HCT116 (cell line): ENCODE results near the gene SYCP2. TPM values are rescaled to one million over a fixed set of nuclear protein-coding genes. Genes with fewer than 3 reads are reported as not detected.

Experiments
- ATAC-seq: fragments of 200-7000 bp; cut with Tn5 transposase; 2 replicates; pipeline ENCODE4 v1.9.1; 2020; ENCODE audit warnings: mild to moderate bottlenecking, moderate library complexity
- BruUV-seq: library from RNA; stranded (reverse); fragments of 400-500 nt; replicated peaks from 2 replicates; lab custom pipeline; 2021; lab: Mats Ljungman, UMichigan
- CTCF ChIA-PET: fragments of 300-600 bp; sonication (Branson Sonifier 250); formaldehyde crosslinking; loops from one replicate; lab custom pipeline; 2021; ENCODE audit warnings: antibody characterized with exemption; lab: Charles Lee
- POLR2A ChIA-PET: fragments of 300-600, 350-600 bp; sonication (Branson Sonifier 250); formaldehyde crosslinking; loops from one replicate; lab custom pipeline; 2021; ENCODE audit warnings: antibody characterized with exemption; lab: Charles Lee
- RAD21 ChIA-PET, 2 experiments: fragments of 300-600 bp; sonication (Branson Sonifier 250); formaldehyde crosslinking; loops; one replicate each; lab custom pipeline; 2023; ENCODE audit warnings: low total read pairs in 2 of 2; ENCODE audit not compliant: uncharacterized antibody in 2 of 2, unreplicated experiment in 2 of 2, low non-redundant PET in 1 of 2; lab: Charles Lee
- DNase-seq: peaks from one replicate; pipeline ENCODE4 v3.0.0-alpha.2; 2010; ENCODE audit warnings: low read depth, low spot score
- H2AFZ ChIP-seq: fragments of 200-600 bp; shearing (Covaris generic), sonication (generic); 2 replicates; pipeline ENCODE4 v1.6.1; 2017; ENCODE audit warnings: low read depth, mixed run types, mixed read lengths, antibody characterized with exemption, low read length; ENCODE audit not compliant: poor library complexity, severe bottlenecking
- H3K27ac ChIP-seq: 2 replicates; pipeline ENCODE4 v1.5.1; 2012; ENCODE audit warnings: low read depth, low read length
- H3K27me3 ChIP-seq: fragments of 200-600 bp; sonication (generic); 2 replicates; pipeline ENCODE4 v1.6.1; 2016; ENCODE audit warnings: mixed run types, low read length, mixed read lengths; ENCODE audit not compliant: insufficient read depth
- H3K36me3 ChIP-seq, 2 experiments: fragments of 200-500 bp in 1 of 2; fragments of 200-600 bp in 1 of 2; sonication (Bioruptor generic) in 1 of 2; sonication (generic) in 1 of 2; 2 replicates each; pipeline versions ENCODE4 v1.5.1 to v1.6.1; 2014 to 2016; ENCODE audit warnings: low read length in 2 of 2, inconsistent platforms in 1 of 2, mixed read lengths in 1 of 2, mixed run types in 1 of 2; ENCODE audit not compliant: insufficient read depth in 2 of 2, control insufficient read depth in 1 of 2
- H3K4me1 ChIP-seq, 2 experiments: fragments of 200-600 bp in 1 of 2; sonication (generic) in 1 of 2; 2 replicates each; pipeline versions ENCODE4 v1.5.1 to v1.6.1; 2012 to 2017; ENCODE audit warnings: low read length in 2 of 2, inconsistent platforms in 1 of 2, mild to moderate bottlenecking in 1 of 2, mixed read lengths in 1 of 2, mixed run types in 1 of 2, moderate library complexity in 1 of 2; ENCODE audit not compliant: insufficient read depth in 2 of 2, control insufficient read depth in 1 of 2
- H3K4me2 ChIP-seq: fragments of 200-600 bp; sonication (generic); 2 replicates; pipeline ENCODE4 v1.6.1; 2017; ENCODE audit warnings: mixed run types, low read length, mixed read lengths
- H3K4me3 ChIP-seq, 2 experiments: fragments of 200-600 bp in 1 of 2; sonication (generic) in 1 of 2; replicated peaks in 1 of 2; 2 replicates each; pipeline ENCODE4 v1.5.1; 2011 to 2016; ENCODE audit warnings: low read length in 2 of 2, control low read depth in 1 of 2, low read depth in 1 of 2, mild to moderate bottlenecking in 1 of 2, mixed read lengths in 1 of 2, mixed run types in 1 of 2
- H3K79me2 ChIP-seq: fragments of 200-600 bp; sonication (generic); 2 replicates; pipeline ENCODE4 v1.6.1; 2017; ENCODE audit warnings: mild to moderate bottlenecking, mixed run types, low read length, moderate library complexity, mixed read lengths; ENCODE audit not compliant: insufficient read depth
- H3K9ac ChIP-seq: fragments of 200-600 bp; sonication (generic); 2 replicates; pipeline ENCODE4 v1.6.1; 2016; ENCODE audit warnings: low read length, mixed read lengths
- H3K9me2 ChIP-seq: fragments of 200-600 bp; sonication (generic), shearing (Covaris generic); 2 replicates; pipeline ENCODE4 v1.6.1; 2017; ENCODE audit warnings: mixed run types, mild to moderate bottlenecking, moderate library complexity; ENCODE audit not compliant: insufficient read depth
- H3K9me3 ChIP-seq, 2 experiments: fragments of 200-500 bp in 1 of 2; fragments of 200-600 bp in 1 of 2; sonication (Bioruptor generic) in 1 of 2; sonication (generic) in 1 of 2; 2 replicates each; pipeline ENCODE4 v1.6.1; 2014 to 2017; ENCODE audit warnings: low read length in 2 of 2, mixed read lengths in 2 of 2, inconsistent platforms in 1 of 2, low read depth in 1 of 2, mild to moderate bottlenecking in 1 of 2, mixed run types in 1 of 2, moderate library complexity in 1 of 2; ENCODE audit not compliant: control insufficient read depth in 1 of 2, insufficient read depth in 1 of 2
- H4K20me1 ChIP-seq: fragments of 200-600 bp; sonication (generic), shearing (Covaris generic); 2 replicates; pipeline ENCODE4 v1.6.1; 2017; ENCODE audit warnings: mixed run types, mild to moderate bottlenecking, moderate library complexity; ENCODE audit not compliant: insufficient read depth
- CBX3 ChIP-seq: IDR thresholded peaks from 2 replicates; pipeline ENCODE4 v1.6.1; 2012; ENCODE audit warnings: low read depth
- CEBPB ChIP-seq: IDR thresholded peaks from 2 replicates; pipeline ENCODE4 v1.6.1; 2012; ENCODE audit warnings: low read depth
- EGR1 ChIP-seq: IDR thresholded peaks from 2 replicates; pipeline ENCODE4 v1.6.1; 2012; ENCODE audit warnings: low read depth
- ELF1 ChIP-seq: IDR thresholded peaks from 2 replicates; pipeline ENCODE4 v1.6.1; 2012; ENCODE audit warnings: low read depth, borderline replicate concordance
- FOSL1 ChIP-seq: IDR thresholded peaks from 2 replicates; pipeline ENCODE4 v1.6.1; 2012; ENCODE audit warnings: low read depth
- JUND ChIP-seq: IDR thresholded peaks from 2 replicates; pipeline ENCODE4 v1.6.1; 2012
- POLR2AphosphoS5 ChIP-seq: IDR thresholded peaks from 2 replicates; pipeline ENCODE4 v1.6.1; 2011; ENCODE audit warnings: mild to moderate bottlenecking, low read depth, low read length, moderate library complexity
- RAD21 ChIP-seq: IDR thresholded peaks from 2 replicates; pipeline ENCODE4 v1.6.1; 2012; ENCODE audit warnings: low read depth, mild to moderate bottlenecking
- SRF ChIP-seq: IDR thresholded peaks from 2 replicates; pipeline ENCODE4 v1.6.1; 2012; ENCODE audit warnings: low read depth
- YY1 ChIP-seq: IDR thresholded peaks from 2 replicates; pipeline ENCODE4 v1.6.1; 2011; ENCODE audit warnings: low read length, low read depth, moderate library complexity, mild to moderate bottlenecking; ENCODE audit not compliant: insufficient replicate concordance; ENCODE audit errors: extremely low read depth
- ZFX ChIP-seq: fragments of 450-650 bp; IDR thresholded peaks from 2 replicates; pipeline ENCODE4 v1.6.1; 2017
- ZNF274 ChIP-seq: fragments of 200-500 bp; sonication (Bioruptor generic); IDR thresholded peaks from 2 replicates; pipeline ENCODE4 v1.6.1; 2014; ENCODE audit warnings: mild to moderate bottlenecking, low read depth, low read length, inconsistent platforms
- intact Hi-C: fragments of 100-400 bp; cut with micrococcal nuclease; formaldehyde crosslinking; loops from 2 replicates; pipeline ENCODE4 v1.10.0; 2022
- total RNA-seq: library from RNA; stranded (reverse); gene quantifications from one replicate; pipeline ENCODE4 v1.2.1, GENCODE V29; 2021; ENCODE audit not compliant: unreplicated experiment
- TF ChIP-seq, protein P1 (sequence below): IDR thresholded peaks from 2 replicates; pipeline ENCODE4 v1.6.1; 2012; ENCODE audit warnings: low read depth
- TF ChIP-seq, protein P2 (sequence below), 3 experiments: fragments of 200-600 bp in 1 of 3; sonication (generic) in 1 of 3; IDR thresholded peaks in 2 of 3; conservative IDR thresholded peaks in 1 of 3; 2 replicates each; pipeline ENCODE4 v1.5.1; 2012 to 2017; ENCODE audit warnings: low read depth in 2 of 3, low read length in 2 of 3, antibody characterized with exemption in 1 of 3, borderline replicate concordance in 1 of 3, control low read depth in 1 of 3, mild to moderate bottlenecking in 1 of 3, mixed read lengths in 1 of 3, mixed run types in 1 of 3, moderate library complexity in 1 of 3; ENCODE audit not compliant: insufficient read depth in 1 of 3

The SYCP2 gene
- total RNA-seq, 1 experiment from 2014 or later = 0.59 TPM

DNA sequence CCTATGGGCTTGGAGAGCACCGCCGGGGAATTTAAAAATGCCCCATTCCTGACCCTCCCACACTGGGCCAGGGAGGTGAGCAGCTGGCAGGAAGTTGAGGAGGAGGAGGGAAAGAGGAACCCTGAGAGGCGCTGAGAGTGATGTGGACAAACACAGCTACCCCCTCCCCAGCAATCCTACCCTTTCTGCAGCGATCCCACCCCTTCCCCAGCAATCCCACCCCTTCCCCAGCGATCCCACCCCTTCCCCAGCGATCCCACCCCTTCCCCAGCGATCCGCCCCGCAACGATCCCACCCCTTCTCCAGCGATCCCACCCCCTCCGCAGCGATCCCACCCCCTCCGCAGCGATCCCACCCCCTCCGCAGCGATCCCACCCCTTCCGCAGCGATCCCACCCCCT, 111.6 kb downstream of the SYCP2 start:
- POLR2A ChIA-PET = no interaction called here
- no peak overlapping the region for H3K27ac ChIP-seq
- no peak for TF ChIP-seq EGR1
- no peak for TF ChIP-seq FOSL1
- TF ChIP-seq ELF1 = no peak
- no peak for TF ChIP-seq CBX3
- TF ChIP-seq ZFX = no peak
- TF ChIP-seq, protein P1, sequence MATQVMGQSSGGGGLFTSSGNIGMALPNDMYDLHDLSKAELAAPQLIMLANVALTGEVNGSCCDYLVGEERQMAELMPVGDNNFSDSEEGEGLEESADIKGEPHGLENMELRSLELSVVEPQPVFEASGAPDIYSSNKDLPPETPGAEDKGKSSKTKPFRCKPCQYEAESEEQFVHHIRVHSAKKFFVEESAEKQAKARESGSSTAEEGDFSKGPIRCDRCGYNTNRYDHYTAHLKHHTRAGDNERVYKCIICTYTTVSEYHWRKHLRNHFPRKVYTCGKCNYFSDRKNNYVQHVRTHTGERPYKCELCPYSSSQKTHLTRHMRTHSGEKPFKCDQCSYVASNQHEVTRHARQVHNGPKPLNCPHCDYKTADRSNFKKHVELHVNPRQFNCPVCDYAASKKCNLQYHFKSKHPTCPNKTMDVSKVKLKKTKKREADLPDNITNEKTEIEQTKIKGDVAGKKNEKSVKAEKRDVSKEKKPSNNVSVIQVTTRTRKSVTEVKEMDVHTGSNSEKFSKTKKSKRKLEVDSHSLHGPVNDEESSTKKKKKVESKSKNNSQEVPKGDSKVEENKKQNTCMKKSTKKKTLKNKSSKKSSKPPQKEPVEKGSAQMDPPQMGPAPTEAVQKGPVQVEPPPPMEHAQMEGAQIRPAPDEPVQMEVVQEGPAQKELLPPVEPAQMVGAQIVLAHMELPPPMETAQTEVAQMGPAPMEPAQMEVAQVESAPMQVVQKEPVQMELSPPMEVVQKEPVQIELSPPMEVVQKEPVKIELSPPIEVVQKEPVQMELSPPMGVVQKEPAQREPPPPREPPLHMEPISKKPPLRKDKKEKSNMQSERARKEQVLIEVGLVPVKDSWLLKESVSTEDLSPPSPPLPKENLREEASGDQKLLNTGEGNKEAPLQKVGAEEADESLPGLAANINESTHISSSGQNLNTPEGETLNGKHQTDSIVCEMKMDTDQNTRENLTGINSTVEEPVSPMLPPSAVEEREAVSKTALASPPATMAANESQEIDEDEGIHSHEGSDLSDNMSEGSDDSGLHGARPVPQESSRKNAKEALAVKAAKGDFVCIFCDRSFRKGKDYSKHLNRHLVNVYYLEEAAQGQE = no peak
- no peak for TF ChIP-seq ZNF274
- no peak for TF ChIP-seq RAD21
- no peak for TF ChIP-seq SRF
- TF ChIP-seq CEBPB = no peak
- TF ChIP-seq POLR2AphosphoS5 = no peak
- no peak for TF ChIP-seq YY1
- TF ChIP-seq, protein P2, sequence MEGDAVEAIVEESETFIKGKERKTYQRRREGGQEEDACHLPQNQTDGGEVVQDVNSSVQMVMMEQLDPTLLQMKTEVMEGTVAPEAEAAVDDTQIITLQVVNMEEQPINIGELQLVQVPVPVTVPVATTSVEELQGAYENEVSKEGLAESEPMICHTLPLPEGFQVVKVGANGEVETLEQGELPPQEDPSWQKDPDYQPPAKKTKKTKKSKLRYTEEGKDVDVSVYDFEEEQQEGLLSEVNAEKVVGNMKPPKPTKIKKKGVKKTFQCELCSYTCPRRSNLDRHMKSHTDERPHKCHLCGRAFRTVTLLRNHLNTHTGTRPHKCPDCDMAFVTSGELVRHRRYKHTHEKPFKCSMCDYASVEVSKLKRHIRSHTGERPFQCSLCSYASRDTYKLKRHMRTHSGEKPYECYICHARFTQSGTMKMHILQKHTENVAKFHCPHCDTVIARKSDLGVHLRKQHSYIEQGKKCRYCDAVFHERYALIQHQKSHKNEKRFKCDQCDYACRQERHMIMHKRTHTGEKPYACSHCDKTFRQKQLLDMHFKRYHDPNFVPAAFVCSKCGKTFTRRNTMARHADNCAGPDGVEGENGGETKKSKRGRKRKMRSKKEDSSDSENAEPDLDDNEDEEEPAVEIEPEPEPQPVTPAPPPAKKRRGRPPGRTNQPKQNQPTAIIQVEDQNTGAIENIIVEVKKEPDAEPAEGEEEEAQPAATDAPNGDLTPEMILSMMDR (IDR thresholded peaks at IDR 0.05 in 2 of 3, conservative IDR thresholded peaks at IDR 0.05 in 1 of 3; ENCODE audit: borderline replicate concordance in 1 of 3, insufficient read depth in 1 of 3, low read depth in 2 of 3, low read length in 2 of 3) = no peak
- TF ChIP-seq JUND = no peak
- RAD21 ChIA-PET = no interaction called here
- no peak overlapping the region for H2AFZ ChIP-seq
- no peaks in the 10 kb centered on the region for H3K9me2 ChIP-seq
- CTCF ChIA-PET = no interaction called here
- DNase-seq = no peak
- H3K9ac ChIP-seq = no peak overlapping the region
- intact Hi-C loops = no loop called here
- no peak overlapping the region for H3K4me3 ChIP-seq
- no TSS peak for BruUV-seq
- no peaks in the 10 kb centered on the region for H3K9me3 ChIP-seq
- no peaks in the 10 kb centered on the region for H3K36me3 ChIP-seq
- no peak overlapping the region for H3K4me2 ChIP-seq
- H3K27me3 ChIP-seq = peaks cover 4% of the 10 kb centered on the region
- H3K4me1 ChIP-seq = no peaks in the 10 kb centered on the region
- no peaks in the 10 kb centered on the region for H3K79me2 ChIP-seq
- H4K20me1 ChIP-seq = no peaks in the 10 kb centered on the region
- no peak for ATAC-seq
